Hypothalamus (tissue), 51 donors: ENCODE results near the gene SLC7A10.
A peak's percentile ranks its signal among the peaks of the same experiment; 100 is the strongest.
"Not testable (repeated sequence)": the region's sequence is repeated elsewhere in the genome, so short reads cannot be mapped to it uniquely, and the experiment has no call there.

Source experiments
- DNase-seq, 51 donors: peaks; one replicate each; lab custom pipeline; 2025; lab: John Stamatoyannopoulos, UW

SLC7A10 gene

GRCh38 chr19:33191092-33191491, 34.6 kb downstream of the SLC7A10 start:
- not testable (repeated sequence) for DNase-seq

GRCh38 chr19:33189453-33189852, 36.2 kb downstream of the SLC7A10 start:
- DNase-seq: no peak

- no peak for DNase-seq
These were observed 38.5 kb downstream of the SLC7A10 start for GRCh38 chr19:33187183-33187540.

GRCh38 chr19:33186431-33187182, 39.0 kb downstream of the SLC7A10 start:
- peak in 1 of 51 donors; percentile 22 for DNase-seq

GRCh38 chr19:33177417-33177979, 48.2 kb downstream of the SLC7A10 start:
- peak in 13 of 51 donors; percentile 62 to 95 (median 82) for DNase-seq

- peak; percentile 83 to 100 (median 95) for DNase-seq
These were observed 48.8 kb downstream of the SLC7A10 start for GRCh38 chr19:33176670-33177416.

GRCh38 chr19:33175886-33176669, 49.6 kb downstream of the SLC7A10 start:
- DNase-seq: peak in 7 of 51 donors; percentile 28 to 73 (median 47)

GRCh38 chr19:33175156-33175782, 50.4 kb downstream of the SLC7A10 start:
- DNase-seq: no peak

- DNase-seq: no peak
These were observed 51.5 kb downstream of the SLC7A10 start for GRCh38 chr19:33174186-33174585.

GRCh38 chr19:33171916-33172359, 53.7 kb downstream of the SLC7A10 start:
- DNase-seq: no peak

GRCh38 chr19:33171222-33171795, 54.3 kb downstream of the SLC7A10 start:
- DNase-seq: no peak

GRCh38 chr19:33168528-33168927, 57.1 kb downstream of the SLC7A10 start:
- DNase-seq: no peak

GRCh38 chr19:33167438-33167837, 58.2 kb downstream of the SLC7A10 start:
- no peak for DNase-seq

- DNase-seq: not testable (repeated sequence)
These were observed 59.6 kb downstream of the SLC7A10 start for GRCh38 chr19:33166037-33166436.

- DNase-seq: no peak
These were observed 62.2 kb downstream of the SLC7A10 start for GRCh38 chr19:33163481-33163880.

GRCh38 chr19:33161201-33161600, 64.4 kb downstream of the SLC7A10 start:
- DNase-seq: no peak

GRCh38 chr19:33159893-33160292, 65.8 kb downstream of the SLC7A10 start:
- DNase-seq: no peak

GRCh38 chr19:33159149-33159548, 66.5 kb downstream of the SLC7A10 start:
- DNase-seq: no peak
